Endothelial cell of umbilical vein (primary cell): ENCODE data around the gene TRIM47. TPM values are rescaled to one million over a fixed set of nuclear protein-coding genes. Genes with fewer than 3 reads are reported as not detected.

Experiments
- BruUV-seq: library from RNA; stranded (reverse); fragments of 400-500 nt; replicated peaks from 2 replicates; lab custom pipeline; 2021; lab: Mats Ljungman, UMichigan
- CTCF ChIA-PET: fragments of 300-600, 350-600 bp; sonication (Branson Sonifier 250); formaldehyde crosslinking; loops from one replicate; lab custom pipeline; 2021; ENCODE audit warnings: antibody characterized with exemption, inconsistent platforms; lab: Charles Lee
- POLR2A ChIA-PET: fragments of 300-600, 350-600 bp; sonication (Branson Sonifier 250); formaldehyde crosslinking; loops from one replicate; lab custom pipeline; 2021; ENCODE audit warnings: antibody characterized with exemption, inconsistent platforms; lab: Charles Lee
- DNase-seq: peaks from one replicate; pipeline ENCODE4 v3.0.0-alpha.2; 2011; ENCODE audit warnings: low read depth, low spot score
- FAIRE-seq: peaks from 2 replicates; lab custom pipeline; 2011; peaks lifted over from hg19 to GRCh38; lab: Jason Lieb, UNC
- H2AFZ ChIP-seq: 2 replicates; pipeline ENCODE4 v1.6.0; 2012; ENCODE audit warnings: low read depth, low read length, control low read depth, inconsistent platforms
- H3K27ac ChIP-seq: 2 replicates; pipeline ENCODE4 v1.5.1; 2011; ENCODE audit warnings: low read depth, mild to moderate bottlenecking, control low read depth, low read length, moderate library complexity; ENCODE audit not compliant: insufficient read depth
- H3K27me3 ChIP-seq, 2 experiments: 2 replicates each; pipeline versions ENCODE4 v1.6.0 to v1.6.1; 2011; ENCODE audit warnings: low read length in 2 of 2, mixed read lengths in 1 of 2; ENCODE audit not compliant: control insufficient read depth in 2 of 2, insufficient read depth in 2 of 2
- H3K36me3 ChIP-seq, 2 experiments: 2 replicates in 1 of 2; 3 replicates in 1 of 2; pipeline ENCODE4 v1.5.1; 2011; ENCODE audit warnings: low read length in 2 of 2, mild to moderate bottlenecking in 1 of 2, moderate library complexity in 1 of 2; ENCODE audit not compliant: control insufficient read depth in 2 of 2, insufficient read depth in 2 of 2; ENCODE audit errors: extremely low read depth in 1 of 2
- H3K4me1 ChIP-seq: 3 replicates; pipeline ENCODE4 v1.5.1; 2011; ENCODE audit warnings: mild to moderate bottlenecking, low read length; ENCODE audit not compliant: control insufficient read depth, insufficient read depth; ENCODE audit errors: extremely low read depth
- H3K4me2 ChIP-seq: 2 replicates; pipeline ENCODE4 v1.6.1; 2011; ENCODE audit warnings: low read length, control low read depth, mixed read lengths; ENCODE audit not compliant: insufficient read depth
- H3K4me3 ChIP-seq, 3 experiments: fragments of 200-600 bp in 1 of 3; sonication (generic), shearing (Covaris generic) in 1 of 3; replicated peaks in 1 of 3; 2 replicates each; pipeline ENCODE4 v1.5.1; 2011 to 2016; ENCODE audit warnings: control low read depth in 3 of 3, low read length in 3 of 3, mild to moderate bottlenecking in 2 of 3, inconsistent platforms in 1 of 3, low read depth in 1 of 3, moderate library complexity in 1 of 3; ENCODE audit not compliant: insufficient read depth in 1 of 3
- H3K79me2 ChIP-seq: 2 replicates; pipeline ENCODE4 v1.6.0; 2012; ENCODE audit warnings: low read length, inconsistent platforms; ENCODE audit not compliant: control insufficient read depth, insufficient read depth
- H3K9ac ChIP-seq: replicated peaks from 2 replicates; pipeline ENCODE3; 2011; ENCODE audit warnings: low read length, control low read depth; ENCODE audit not compliant: insufficient read depth; ENCODE audit errors: extremely low read depth
- H3K9me1 ChIP-seq: replicated peaks from 3 replicates; pipeline ENCODE4 v1.6.0; 2011; ENCODE audit warnings: mild to moderate bottlenecking, low read length; ENCODE audit not compliant: control insufficient read depth, insufficient read depth; ENCODE audit errors: extremely low read depth
- H3K9me3 ChIP-seq: replicated peaks from 2 replicates; pipeline ENCODE4 v1.5.1; 2012; ENCODE audit warnings: low read length, inconsistent platforms; ENCODE audit not compliant: control insufficient read depth, insufficient read depth
- H4K20me1 ChIP-seq: replicated peaks from 2 replicates; pipeline ENCODE3; 2011; ENCODE audit warnings: mild to moderate bottlenecking, low read length; ENCODE audit not compliant: control insufficient read depth, insufficient read depth; ENCODE audit errors: extremely low read depth
- EZH2 ChIP-seq: IDR thresholded peaks from 2 replicates; pipeline ENCODE4 v1.6.1; 2012; ENCODE audit warnings: borderline replicate concordance, low read depth, mild to moderate bottlenecking, moderate library complexity, low read length, inconsistent platforms; ENCODE audit not compliant: severe bottlenecking
- FOS ChIP-seq: IDR thresholded peaks from 2 replicates; pipeline ENCODE4 v1.6.1; 2011; ENCODE audit warnings: mild to moderate bottlenecking, low read length, moderate library complexity, borderline replicate concordance; ENCODE audit not compliant: insufficient read depth
- GATA2 ChIP-seq: IDR thresholded peaks from 2 replicates; pipeline ENCODE4 v1.7.0; 2011; ENCODE audit warnings: low read depth, mild to moderate bottlenecking, moderate library complexity, mixed read lengths, low read length; ENCODE audit not compliant: insufficient read length, insufficient read depth
- JUN ChIP-seq: IDR thresholded peaks from 2 replicates; pipeline ENCODE4 v1.6.1; 2011; ENCODE audit warnings: borderline replicate concordance, low read depth; ENCODE audit not compliant: insufficient read length, insufficient read depth
- MAX ChIP-seq: IDR thresholded peaks from 2 replicates; pipeline ENCODE4 v1.6.1; 2011; ENCODE audit not compliant: insufficient read depth, insufficient read length
- MYC ChIP-seq: IDR thresholded peaks from one replicate; pipeline ENCODE4 v1.6.1; 2011; ENCODE audit warnings: mild to moderate bottlenecking, low read depth, low read length
- POLR2A ChIP-seq: IDR thresholded peaks from 2 replicates; pipeline ENCODE4 v1.6.1; 2012; ENCODE audit warnings: low read depth, mild to moderate bottlenecking, control low read depth, low read length
- POLR2AphosphoS5 ChIP-seq: IDR thresholded peaks from 2 replicates; pipeline ENCODE4 v1.6.1; 2012; ENCODE audit warnings: low read depth, mild to moderate bottlenecking, control low read depth, low read length, moderate library complexity; ENCODE audit not compliant: insufficient read depth
- dilution Hi-C: fragments of 300-500 bp; cut with MboI; formaldehyde crosslinking; loops from one replicate; pipeline ENCODE4 v1.15.0; 2019; ENCODE audit warnings: low sequenced_read_pairs; ENCODE audit not compliant: extremely low pct_ligation_motif_present
- intact Hi-C: fragments of 100-400 bp; cut with micrococcal nuclease; formaldehyde crosslinking; loops from one replicate; pipeline ENCODE4 v1.10.0; 2022
- polyA plus RNA-seq, 4 experiments: library from polyadenylated mRNA; depleted of rRNA in 3 of 4; stranded (reverse) in 3 of 4; unstranded in 1 of 4; fragments of >200 nt; gene quantifications; 2 replicates each; pipeline versions ENCODE4 v1.2.1 to v1.2.3, GENCODE V29; 2011 to 2012; ENCODE audit warnings: missing spikeins in 1 of 4
- total RNA-seq: library from RNA; stranded (reverse); gene quantifications from 2 replicates; pipeline ENCODE4 v1.2.3, GENCODE V29; 2021
- TF ChIP-seq, protein P1 (sequence below), 2 donors: IDR thresholded peaks; 1 replicate in 1 of 2; 2 replicates in 1 of 2; pipeline ENCODE4 v1.5.1; 2011; ENCODE audit warnings: low read length in 2 of 2, mild to moderate bottlenecking in 2 of 2, moderate library complexity in 2 of 2, control low read depth in 1 of 2, inconsistent platforms in 1 of 2, low read depth in 1 of 2; ENCODE audit not compliant: insufficient read depth in 1 of 2; ENCODE audit errors: extremely low read depth in 1 of 2

TRIM47 gene
- total and polyA plus RNA-seq, 2 donors (not counting 3 experiments of a cell fraction or from before 2014, with no cell fraction given): 67.7 to 75.1 TPM

DNA sequence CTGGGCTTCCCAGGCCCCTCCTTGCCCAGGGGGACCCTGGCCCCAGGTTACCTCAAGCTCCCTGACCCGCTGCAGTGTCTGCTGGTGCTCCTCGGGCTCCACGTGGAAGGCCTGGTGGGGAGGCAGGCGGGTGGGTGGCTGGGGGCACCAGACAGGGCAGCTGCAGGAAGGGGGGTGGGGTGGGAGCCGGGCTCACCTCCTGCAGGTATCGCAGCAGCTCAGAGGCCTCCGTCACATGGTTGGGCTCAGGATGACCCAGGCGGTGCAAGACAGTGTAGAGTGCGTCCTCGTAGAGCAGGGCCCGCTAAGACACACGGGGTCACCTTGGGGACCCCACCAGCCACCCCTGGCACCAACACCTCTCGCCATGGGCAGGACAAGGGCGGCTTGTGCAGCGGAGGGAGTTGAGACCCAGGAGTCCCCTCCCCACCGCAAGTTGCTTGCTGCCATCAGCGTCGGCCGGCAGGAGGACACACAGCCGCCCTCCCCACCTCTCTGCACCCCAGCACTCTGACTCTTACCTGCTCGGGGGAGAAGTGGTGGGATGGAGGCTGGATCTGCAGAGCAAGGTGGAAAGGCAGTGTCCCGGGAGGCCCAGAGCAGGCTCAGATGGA is 35.3 kb downstream of the TRIM47 start:
- dilution Hi-C loops: no loop called here
- DNase-seq: no peak
- Histone ChIP-seq H4K20me1 (no peaks in the 10 kb centered on the region), H3K36me3 (peaks cover under 1 to 16% of the 10 kb centered on the region in 2 experiments), H3K4me3 (no peak overlapping the region), H3K9me3 (no peaks in the 10 kb centered on the region), H2AFZ (peak overlapping the region; percentile 86), H3K4me1 (peaks cover 31% of the 10 kb centered on the region), H3K9ac (no peak overlapping the region), H3K27me3 (no peaks in the 10 kb centered on the region), H3K27ac (no peak overlapping the region), H3K9me1 (no peaks in the 10 kb centered on the region), H3K4me2 (no peak overlapping the region), H3K79me2 (no peaks in the 10 kb centered on the region)
- no peak for FAIRE-seq
- no peak for TF ChIP-seq MAX
- TF ChIP-seq MYC: no peak
- TF ChIP-seq, protein P1, sequence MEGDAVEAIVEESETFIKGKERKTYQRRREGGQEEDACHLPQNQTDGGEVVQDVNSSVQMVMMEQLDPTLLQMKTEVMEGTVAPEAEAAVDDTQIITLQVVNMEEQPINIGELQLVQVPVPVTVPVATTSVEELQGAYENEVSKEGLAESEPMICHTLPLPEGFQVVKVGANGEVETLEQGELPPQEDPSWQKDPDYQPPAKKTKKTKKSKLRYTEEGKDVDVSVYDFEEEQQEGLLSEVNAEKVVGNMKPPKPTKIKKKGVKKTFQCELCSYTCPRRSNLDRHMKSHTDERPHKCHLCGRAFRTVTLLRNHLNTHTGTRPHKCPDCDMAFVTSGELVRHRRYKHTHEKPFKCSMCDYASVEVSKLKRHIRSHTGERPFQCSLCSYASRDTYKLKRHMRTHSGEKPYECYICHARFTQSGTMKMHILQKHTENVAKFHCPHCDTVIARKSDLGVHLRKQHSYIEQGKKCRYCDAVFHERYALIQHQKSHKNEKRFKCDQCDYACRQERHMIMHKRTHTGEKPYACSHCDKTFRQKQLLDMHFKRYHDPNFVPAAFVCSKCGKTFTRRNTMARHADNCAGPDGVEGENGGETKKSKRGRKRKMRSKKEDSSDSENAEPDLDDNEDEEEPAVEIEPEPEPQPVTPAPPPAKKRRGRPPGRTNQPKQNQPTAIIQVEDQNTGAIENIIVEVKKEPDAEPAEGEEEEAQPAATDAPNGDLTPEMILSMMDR (IDR thresholded peaks at IDR 0.05; ENCODE audit: extremely low read depth in 1 of 2, insufficient read depth in 1 of 2, low read depth in 1 of 2, low read length in 2 of 2): no peak
- no peak for TF ChIP-seq JUN
- TF ChIP-seq POLR2A: no peak
- TF ChIP-seq POLR2AphosphoS5: no peak
- TF ChIP-seq FOS: no peak
- no peak for TF ChIP-seq GATA2
- TF ChIP-seq EZH2: no peak
- BruUV-seq: no TSS peak
- intact Hi-C loops: no loop called here
- ChIA-PET CTCF (interaction anchor here (0.9 to 3.4 kb wide), 5 partner anchors 13 to 70 kb away, joined by 3 to 24 read pairs (median 4); no protein-coding TSS in a partner anchor), POLR2A (no interaction called here)
